ENCODE results near the gene ZFP36L1.

GRCh38 chr14:68828698-68829097 lies 35.8 kb upstream of the ZFP36L1 start:
- TF ChIP-seq POLR2AphosphoS5 (IDR thresholded peaks at IDR 0.05; ENCODE audit: borderline replicate concordance, low read depth, low read length), result no peak
- no peak for TF ChIP-seq FOXP2 (optimal IDR thresholded peaks at IDR 0.05; ENCODE audit: control extremely low read depth, extremely low read length, insufficient read depth)

Data from SK-N-MC (cell line).